ENCODE data around the gene CLIP2. TPM values are rescaled to one million over a fixed set of nuclear protein-coding genes. Genes with fewer than 3 reads are reported as not detected.

The CLIP2 gene
- polyA plus RNA-seq, 3 donors = 1.1 to 5.2 (median 1.3) TPM

DNA sequence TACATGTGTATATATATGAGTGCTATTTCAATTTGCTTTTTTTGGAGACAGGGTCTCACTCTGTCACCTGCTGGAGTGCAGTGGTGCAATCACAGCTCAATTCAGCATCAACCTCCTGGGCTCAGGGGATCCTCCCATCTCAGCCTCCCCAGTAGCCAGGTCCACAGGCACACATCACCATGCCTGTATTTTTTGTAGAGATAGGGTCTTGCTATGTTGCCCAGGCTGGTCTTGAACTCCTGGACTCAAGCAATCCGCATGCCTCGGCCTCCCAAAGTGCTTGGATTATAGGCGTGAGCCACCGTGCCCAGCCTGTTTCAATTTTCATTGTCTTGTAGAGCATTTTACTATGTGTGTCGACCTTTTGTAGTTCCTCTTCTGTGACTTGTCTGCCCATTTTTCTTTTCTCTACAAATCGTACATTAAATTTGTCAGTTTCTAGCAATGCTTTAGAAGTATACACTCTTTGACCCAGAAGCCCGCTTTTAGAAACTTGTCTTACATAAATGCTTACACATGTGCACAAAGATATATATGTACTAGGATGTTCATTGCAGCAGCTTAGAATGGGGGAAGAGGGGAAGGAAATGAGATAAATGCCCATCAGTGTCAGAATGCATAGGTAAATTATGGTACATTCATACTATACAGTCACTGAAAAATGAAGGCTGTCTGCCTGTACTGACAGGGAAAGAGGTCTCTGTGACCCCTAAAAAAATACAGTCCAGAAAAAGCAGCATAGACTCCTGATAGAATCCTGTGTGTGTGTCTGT, 22.8 kb upstream of the CLIP2 start:
- Histone ChIP-seq H2AFZ (ENCODE audit: insufficient read depth, low read depth, low read length, poor library complexity, severe bottlenecking) (no peak overlapping the region), H4K20me1 (ENCODE audit: insufficient read depth, low read length) (no peaks in the 10 kb centered on the region), H3K9ac (ENCODE audit: insufficient read depth, low read length, poor library complexity, severe bottlenecking) (no peak overlapping the region), H3K27me3 (ENCODE audit: control insufficient read depth in 2 of 2, insufficient read depth in 2 of 2, low read length in 2 of 2) (no peaks in the 10 kb centered on the region), H3K79me2 (ENCODE audit: insufficient read depth, low read length) (no peaks in the 10 kb centered on the region), H3K36me3 (replicated peaks in 1 of 2; ENCODE audit: control insufficient read depth in 1 of 2, insufficient read depth in 2 of 2, low read length in 2 of 2) (no peaks in the 10 kb centered on the region), H3K9me3 (replicated peaks in 1 of 2; ENCODE audit: control insufficient read depth in 1 of 2, insufficient read depth in 1 of 2, low read length in 2 of 2) (no peaks in the 10 kb centered on the region), H3K4me3 (replicated peaks in 1 of 3; ENCODE audit: low read depth in 2 of 3, low read length in 3 of 3) (no peak overlapping the region), H3K4me2 (replicated peaks; ENCODE audit: extremely low read depth, low read length, poor library complexity, severe bottlenecking) (no peak overlapping the region), H3K4me1 (ENCODE audit: control insufficient read depth in 1 of 2, insufficient read depth in 2 of 2, low read length in 2 of 2) (peaks cover 7 to 13% of the 10 kb centered on the region in 2 donors), H3K27ac (ENCODE audit: low read depth in 1 of 2, low read length in 2 of 2) (no peak overlapping the region)
- Mint-ChIP-seq H3K9me3 (peaks cover 0 to 3% (median 0%) of the 10 kb centered on the region in 7 donors), H3K27me3 (ENCODE audit: low read depth in 3 of 3) (peaks cover 0 to 3% (median 3%) of the 10 kb centered on the region in 3 donors), H3K27ac (no peak overlapping the region), H3K36me3 (no peaks in the 10 kb centered on the region), H3K4me1 (peaks cover 18% of the 10 kb centered on the region), H3K4me3 (no peak overlapping the region)
- TF ChIP-seq, protein P1, sequence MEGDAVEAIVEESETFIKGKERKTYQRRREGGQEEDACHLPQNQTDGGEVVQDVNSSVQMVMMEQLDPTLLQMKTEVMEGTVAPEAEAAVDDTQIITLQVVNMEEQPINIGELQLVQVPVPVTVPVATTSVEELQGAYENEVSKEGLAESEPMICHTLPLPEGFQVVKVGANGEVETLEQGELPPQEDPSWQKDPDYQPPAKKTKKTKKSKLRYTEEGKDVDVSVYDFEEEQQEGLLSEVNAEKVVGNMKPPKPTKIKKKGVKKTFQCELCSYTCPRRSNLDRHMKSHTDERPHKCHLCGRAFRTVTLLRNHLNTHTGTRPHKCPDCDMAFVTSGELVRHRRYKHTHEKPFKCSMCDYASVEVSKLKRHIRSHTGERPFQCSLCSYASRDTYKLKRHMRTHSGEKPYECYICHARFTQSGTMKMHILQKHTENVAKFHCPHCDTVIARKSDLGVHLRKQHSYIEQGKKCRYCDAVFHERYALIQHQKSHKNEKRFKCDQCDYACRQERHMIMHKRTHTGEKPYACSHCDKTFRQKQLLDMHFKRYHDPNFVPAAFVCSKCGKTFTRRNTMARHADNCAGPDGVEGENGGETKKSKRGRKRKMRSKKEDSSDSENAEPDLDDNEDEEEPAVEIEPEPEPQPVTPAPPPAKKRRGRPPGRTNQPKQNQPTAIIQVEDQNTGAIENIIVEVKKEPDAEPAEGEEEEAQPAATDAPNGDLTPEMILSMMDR (IDR thresholded peaks at IDR 0.05) = no peak
- intact Hi-C loops (cut with micrococcal nuclease) = no loop called here
- 53% methylated on average over 4 of the region's 7 CpGs for WGBS (ENCODE audit: insufficient coverage)
- DNase-seq = no peak

DNA sequence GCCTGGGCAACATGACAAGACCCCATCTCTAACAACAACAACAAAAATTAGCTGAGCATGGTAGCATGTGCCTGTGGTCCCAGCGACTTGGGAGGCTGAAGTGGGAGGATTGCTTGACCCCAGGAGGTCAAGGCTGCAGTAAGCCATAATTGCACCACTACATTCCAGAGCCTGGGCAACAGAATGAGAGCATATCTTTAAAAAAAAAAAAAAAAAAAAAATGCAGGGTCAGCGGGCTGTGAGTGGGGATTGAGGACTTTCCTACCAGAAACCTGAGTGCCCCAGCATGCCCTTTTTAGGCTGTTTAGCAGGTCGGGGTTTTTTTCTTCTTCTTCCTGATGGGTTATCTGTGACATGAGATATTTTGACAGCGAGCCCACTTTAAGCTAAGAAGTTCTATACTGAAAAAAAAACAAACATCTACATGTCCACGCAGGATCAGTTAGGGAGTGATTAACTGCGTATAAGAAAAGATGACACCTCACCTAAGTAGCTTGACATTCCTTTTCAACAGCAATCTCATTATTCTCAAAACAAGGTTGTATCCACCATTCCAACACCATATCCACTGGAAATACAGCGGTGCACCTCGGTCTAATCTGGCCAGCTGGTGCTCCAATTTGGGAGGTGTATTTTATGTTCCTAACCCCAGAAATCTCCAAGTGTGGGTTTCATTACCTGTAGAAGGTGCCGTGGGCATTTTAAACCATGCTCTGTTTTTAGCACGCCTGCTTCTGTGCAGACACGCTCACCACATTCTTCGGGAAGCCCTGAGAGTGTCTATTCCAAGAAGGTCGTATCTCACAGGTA, 21.2 kb upstream of the CLIP2 start:
- TF ChIP-seq, protein P1 (IDR thresholded peaks at IDR 0.05) = no peak
- Mint-ChIP-seq H3K27ac (peak overlapping the region in 2 of 7 donors; percentile 10 to 25), H3K4me3 (no peak overlapping the region), H3K9me3 (peaks cover 0 to 3% (median 0%) of the 10 kb centered on the region in 7 donors), H3K4me1 (peaks cover 33% of the 10 kb centered on the region), H3K36me3 (no peaks in the 10 kb centered on the region), H3K27me3 (ENCODE audit: low read depth in 3 of 3) (peaks cover 0 to 3% (median 3%) of the 10 kb centered on the region in 3 donors)
- H2AFZ ChIP-seq (ENCODE audit: insufficient read depth, low read depth, low read length, poor library complexity, severe bottlenecking) = no peak overlapping the region
- WGBS (ENCODE audit: insufficient coverage) = 96% methylated on average over 4 of the region's 13 CpGs
- intact Hi-C loops (cut with micrococcal nuclease) = no loop called here
- no peaks in the 10 kb centered on the region for H3K9me3 ChIP-seq (replicated peaks in 1 of 2; ENCODE audit: control insufficient read depth in 1 of 2, insufficient read depth in 1 of 2, low read length in 2 of 2)
- H3K4me3 ChIP-seq (replicated peaks in 1 of 3; ENCODE audit: low read depth in 2 of 3, low read length in 3 of 3) = no peak overlapping the region
- no peak overlapping the region for H3K4me2 ChIP-seq (replicated peaks; ENCODE audit: extremely low read depth, low read length, poor library complexity, severe bottlenecking)
- H3K36me3 ChIP-seq (replicated peaks in 1 of 2; ENCODE audit: control insufficient read depth in 1 of 2, insufficient read depth in 2 of 2, low read length in 2 of 2) = no peaks in the 10 kb centered on the region
- no peaks in the 10 kb centered on the region for H4K20me1 ChIP-seq (ENCODE audit: insufficient read depth, low read length)
- H3K9ac ChIP-seq (ENCODE audit: insufficient read depth, low read length, poor library complexity, severe bottlenecking) = no peak overlapping the region
- DNase-seq = no peak
- H3K27me3 ChIP-seq (ENCODE audit: control insufficient read depth in 2 of 2, insufficient read depth in 2 of 2, low read length in 2 of 2) = no peaks in the 10 kb centered on the region
- no peaks in the 10 kb centered on the region for H3K79me2 ChIP-seq (ENCODE audit: insufficient read depth, low read length)
- peaks cover 22 to 29% of the 10 kb centered on the region in 2 donors for H3K4me1 ChIP-seq (ENCODE audit: control insufficient read depth in 1 of 2, insufficient read depth in 2 of 2, low read length in 2 of 2)
- H3K27ac ChIP-seq (ENCODE audit: low read depth in 1 of 2, low read length in 2 of 2) = no peak overlapping the region

All from CD14-positive monocyte (primary cell).